Right lobe of liver (tissue), 6 donors: ENCODE results near the gene C2CD4C. TPM values are rescaled to one million over a fixed set of nuclear protein-coding genes. Genes with fewer than 3 reads are reported as not detected.

Experiments used
- ATAC-seq, 4 donors: fragments of 200-7000 bp; cut with Tn5 transposase; one replicate each; pipeline ENCODE4 v1.9.1; 2020; ENCODE audit warnings: mild to moderate bottlenecking in 4 of 4, moderate library complexity in 4 of 4
- DNase-seq, 3 donors: peaks; one replicate each; pipeline ENCODE4 v3.0.0-alpha.2; 2020
- H3K27ac ChIP-seq, 3 donors: fragments of 200-600 bp; one replicate each; pipeline ENCODE4 v1.8.0; 2022
- H3K27me3 ChIP-seq, 2 donors: fragments of 200-600 bp; one replicate each; pipeline ENCODE4 v1.8.0; 2022
- H3K36me3 ChIP-seq, 4 donors: fragments of 200-600 bp; sonication (generic) in 1 of 4; one replicate each; pipeline versions ENCODE4 v1.5.1 to v1.8.0; 2017 to 2022; ENCODE audit warnings: control low read depth in 1 of 4
- H3K4me1 ChIP-seq, 4 donors: fragments of 200-600 bp; sonication (generic) in 1 of 4; one replicate each; pipeline versions ENCODE4 v1.5.1 to v1.8.0; 2017 to 2022; ENCODE audit warnings: control low read depth in 1 of 4
- H3K4me3 ChIP-seq, 3 donors: fragments of 200-600 bp; one replicate each; pipeline ENCODE4 v1.8.0; 2022
- H3K9me3 ChIP-seq, 4 donors: fragments of 200-600 bp; sonication (generic) in 1 of 4; one replicate each; pipeline versions ENCODE4 v1.5.1 to v1.8.0; 2017 to 2022; ENCODE audit warnings: control low read depth in 1 of 4
- CTCF ChIP-seq, 4 donors: fragments of 200-600 bp in 3 of 4; fragments of 450-650 bp in 1 of 4; IDR thresholded peaks; one replicate each; pipeline versions ENCODE4 v1.5.1 to v1.8.0; 2016 to 2022; ENCODE audit warnings: antibody characterized with exemption in 4 of 4, mild to moderate bottlenecking in 2 of 4
- POLR2A ChIP-seq: fragments of 450-650 bp; IDR thresholded peaks from one replicate; pipeline ENCODE4 v1.6.1; 2017; ENCODE audit warnings: antibody characterized with exemption, mild to moderate bottlenecking
- WGBS: methylation state at CpG from one replicate; pipeline ENCODE4 v1.1.6; 2018; ENCODE audit warnings: low coverage, low lambda C conversion rate; ENCODE audit not compliant: insufficient coverage; ENCODE audit errors: missing lambda C conversion rate; 5-methylcytosine and 5-hydroxymethylcytosine counted together
- intact Hi-C, 2 donors: fragments of 100-400 bp; cut with DNase I; formaldehyde crosslinking; loops; one replicate each; pipeline versions ENCODE4 v1.11.2 to v1.14.1; 2022
- total RNA-seq, 6 experiments: library from RNA; depleted of rRNA in 2 of 6; stranded (reverse); fragments of >200 nt in 2 of 6; fragmentation: NEBNext Ultra II Directional in 3 of 6; extraction: Animal tissue kit (Norgen Biotek cat#: 25700) in 3 of 6; gene quantifications; one replicate each; pipeline versions ENCODE4 v1.1.0 to v1.2.4, GENCODE V29; 2016 to 2023
- donor health status: DM: no; HTN: yes; CAD: no.
- donor health status: DM: no; HTN: no; CAD: no.
- donor health status: DM: no; HTN: no; CAD: no.
- donor health status: DM: no; HTN: yes; CAD: no.
- donor health status: DM: no; HTN: yes; CAD: no.

Gene C2CD4C
- total RNA-seq, 6 experiments from 2014 or later: 0.12 to 2.0 (median 0.44) TPM

- no peak for TF ChIP-seq CTCF (IDR thresholded peaks at IDR 0.05)
- TF ChIP-seq POLR2A: no peak
- Histone ChIP-seq H3K27ac (no peak overlapping the region), H3K9me3 (no peaks in the 10 kb centered on the region), H3K27me3 (no peaks in the 10 kb centered on the region), H3K4me1 (no peaks in the 10 kb centered on the region), H3K36me3 (no peaks in the 10 kb centered on the region), H3K4me3 (no peak overlapping the region)
- DNase-seq (no peak), ATAC-seq (no peak)
- intact Hi-C loops: no loop called here
- 76% methylated on average over 17 of the region's 17 CpGs for WGBS
These were observed 42.7 kb downstream of the C2CD4C start for GRCh38 chr19:366205-366783.

GRCh38 chr19:364496-365287 lies 44.3 kb downstream of the C2CD4C start:
- Histone ChIP-seq H3K9me3 (no peaks in the 10 kb centered on the region), H3K4me1 (no peaks in the 10 kb centered on the region), H3K4me3 (no peak overlapping the region), H3K27me3 (no peaks in the 10 kb centered on the region), H3K27ac (no peak overlapping the region), H3K36me3 (no peaks in the 10 kb centered on the region)
- DNase-seq (no peak), ATAC-seq (no peak)
- TF ChIP-seq POLR2A (no peak), CTCF (IDR thresholded peaks at IDR 0.05) (no peak)
- 33% methylated on average over 2 of the region's 17 CpGs for WGBS
- intact Hi-C loops: no loop called here

- no peak overlapping the region for H3K4me3 ChIP-seq
- WGBS: 52% methylated on average over 9 of the region's 11 CpGs
- DNase-seq: no peak
- H3K4me1 ChIP-seq: no peaks in the 10 kb centered on the region
- no peaks in the 10 kb centered on the region for H3K9me3 ChIP-seq
- no peaks in the 10 kb centered on the region for H3K27me3 ChIP-seq
- ATAC-seq: no peak
- no peak for TF ChIP-seq CTCF (IDR thresholded peaks at IDR 0.05)
- no peak for TF ChIP-seq POLR2A
- H3K36me3 ChIP-seq: no peaks in the 10 kb centered on the region
- intact Hi-C loops: no loop called here
- no peak overlapping the region for H3K27ac ChIP-seq
These were observed 46.3 kb downstream of the C2CD4C start for GRCh38 chr19:362683-363082.

GRCh38 chr19:362154-362553 lies 46.8 kb downstream of the C2CD4C start:
- no peak overlapping the region for H3K27ac ChIP-seq
- 86% methylated on average over 11 of the region's 11 CpGs for WGBS
- H3K27me3 ChIP-seq: no peaks in the 10 kb centered on the region
- H3K9me3 ChIP-seq: no peaks in the 10 kb centered on the region
- H3K36me3 ChIP-seq: no peaks in the 10 kb centered on the region
- TF ChIP-seq CTCF (IDR thresholded peaks at IDR 0.05) (no peak), POLR2A (no peak)
- no peak overlapping the region for H3K4me3 ChIP-seq
- intact Hi-C loops: no loop called here
- ATAC-seq: no peak
- H3K4me1 ChIP-seq: no peaks in the 10 kb centered on the region
- no peak for DNase-seq
